ENCODE data around the gene ADCY6. TPM values are rescaled to one million over a fixed set of nuclear protein-coding genes. Genes with fewer than 3 reads are reported as not detected.

The ADCY6 gene
- total and polyA plus RNA-seq, 2 of the 4 experiments (the other 2 are of a cell fraction) = 18.5 to 34.4 TPM

DNA sequence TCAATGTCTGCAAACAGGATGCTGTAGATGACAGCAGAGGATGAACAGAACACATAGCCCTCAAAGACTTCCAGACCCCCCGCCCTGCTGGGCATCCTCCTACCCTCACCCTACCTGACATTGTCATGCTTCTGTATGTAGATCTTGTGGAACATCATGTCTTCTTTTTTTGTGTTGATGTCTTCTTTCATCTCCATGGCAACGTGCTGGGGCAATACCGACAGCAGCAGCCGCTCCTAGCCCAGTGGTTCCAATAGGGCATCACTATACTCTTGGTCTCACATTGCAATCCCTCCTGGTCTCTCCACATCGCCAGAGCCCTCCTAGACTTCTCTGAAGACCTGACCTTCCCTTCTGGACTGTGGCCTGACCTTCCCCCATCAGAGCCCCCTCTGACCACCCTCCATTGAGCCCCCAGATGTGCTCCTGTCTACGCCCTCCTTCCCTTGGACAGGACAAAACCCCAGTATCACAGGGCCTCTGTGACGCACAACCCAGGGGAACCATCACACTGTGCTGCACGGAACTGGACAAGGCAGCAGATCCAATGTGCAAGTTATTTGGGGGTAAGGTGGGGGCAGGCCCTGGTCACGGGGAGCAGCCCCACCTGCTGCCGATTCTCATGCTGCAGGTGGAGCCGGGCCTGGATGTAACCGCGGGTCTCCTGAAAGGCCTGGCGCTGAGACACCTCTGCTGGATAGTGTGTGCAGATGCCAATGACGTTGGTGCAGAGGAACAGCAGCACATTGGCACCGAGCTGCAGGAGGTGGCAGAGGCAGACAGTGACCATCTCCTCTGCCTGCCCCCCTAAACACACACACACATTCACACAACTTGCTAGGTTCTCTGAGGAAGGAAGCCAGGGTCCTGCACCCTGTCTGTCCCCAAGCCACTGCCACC is 11.1 kb downstream of the ADCY6 start:
- 90% methylated on average over 2 of the region's 16 CpGs; no CpG with 5 or more reads in 1 of the 2 experiments for WGBS, 2 experiments (ENCODE audit: extremely low coverage in 2 of 2, insufficient read length in 1 of 2)
- Histone ChIP-seq H3K27me3 (ENCODE audit: control insufficient read depth, insufficient read depth, low read length) (no peaks in the 10 kb centered on the region), H2AK5ac (ENCODE audit: low read depth, low read length) (no peak overlapping the region), H2AK9ac (replicated peaks; ENCODE audit: low read depth, low read length, poor library complexity) (no peak overlapping the region), H3K4me3 (ENCODE audit: insufficient read depth, low read depth, low read length) (no peak overlapping the region), H2BK120ac (ENCODE audit: low read depth, low read length) (no peak overlapping the region), H4K20me1 (ENCODE audit: insufficient read depth, low read length) (peaks cover 10% of the 10 kb centered on the region), H3K4ac (ENCODE audit: low read depth, low read length) (no peak overlapping the region), H3K9me1 (ENCODE audit: insufficient read depth, low read length) (peaks cover 13% of the 10 kb centered on the region; the same call in 1 of the 2 replicates), H3K79me1 (ENCODE audit: low read depth in 1 of 2, low read length in 2 of 2) (peaks cover 31 to 45% of the 10 kb centered on the region in 2 experiments), H3K56ac (ENCODE audit: extremely low read depth, insufficient read depth, low read length) (no peak overlapping the region), H3K36me3 (ENCODE audit: control insufficient read depth, insufficient read depth, low read length) (peaks cover 59% of the 10 kb centered on the region), H2AFZ (replicated peaks; ENCODE audit: low read length, poor library complexity) (no peak overlapping the region), H3K23ac (ENCODE audit: low read depth, low read length) (no peak overlapping the region), H4K91ac (ENCODE audit: insufficient read depth, low read depth, low read length) (no peak overlapping the region), H3K27ac (ENCODE audit: insufficient read depth, low read length) (no peak overlapping the region), H2BK5ac (ENCODE audit: low read depth, low read length, poor library complexity, severe bottlenecking) (no peak overlapping the region), H3K9me3 (ENCODE audit: control insufficient read depth, insufficient read depth, low read length) (no peaks in the 10 kb centered on the region), H3K18ac (ENCODE audit: low read depth, low read length) (no peak overlapping the region), H4K8ac (ENCODE audit: low read depth in 2 of 2, low read length in 2 of 2) (no peak overlapping the region), H3K4me2 (ENCODE audit: low read depth, low read length) (no peak overlapping the region), H4K5ac (ENCODE audit: low read depth, low read length) (no peak overlapping the region), H3K9ac (ENCODE audit: low read depth, low read length) (no peak overlapping the region), H3K4me1 (ENCODE audit: control insufficient read depth, insufficient read depth, low read length) (peaks cover 13% of the 10 kb centered on the region), H2BK15ac (ENCODE audit: low read depth, low read length) (no peak overlapping the region), H2BK20ac (ENCODE audit: low read depth, low read length) (no peak overlapping the region), H3K14ac (replicated peaks; ENCODE audit: low read depth, low read length) (no peak overlapping the region)
- no peak for TF ChIP-seq RFX5 (IDR thresholded peaks at IDR 0.05; ENCODE audit: low read depth, low read length)
- TF ChIP-seq NFE2L2 (IDR thresholded peaks at IDR 0.05; ENCODE audit: low read depth, low read length) = no peak
- TF ChIP-seq, protein P1, sequence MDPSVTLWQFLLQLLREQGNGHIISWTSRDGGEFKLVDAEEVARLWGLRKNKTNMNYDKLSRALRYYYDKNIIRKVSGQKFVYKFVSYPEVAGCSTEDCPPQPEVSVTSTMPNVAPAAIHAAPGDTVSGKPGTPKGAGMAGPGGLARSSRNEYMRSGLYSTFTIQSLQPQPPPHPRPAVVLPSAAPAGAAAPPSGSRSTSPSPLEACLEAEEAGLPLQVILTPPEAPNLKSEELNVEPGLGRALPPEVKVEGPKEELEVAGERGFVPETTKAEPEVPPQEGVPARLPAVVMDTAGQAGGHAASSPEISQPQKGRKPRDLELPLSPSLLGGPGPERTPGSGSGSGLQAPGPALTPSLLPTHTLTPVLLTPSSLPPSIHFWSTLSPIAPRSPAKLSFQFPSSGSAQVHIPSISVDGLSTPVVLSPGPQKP (IDR thresholded peaks at IDR 0.05; ENCODE audit: borderline replicate concordance, low read depth, low read length) = no peak
- no peak for TF ChIP-seq RAD21 (IDR thresholded peaks at IDR 0.05; ENCODE audit: low read length)
- TF ChIP-seq BHLHE40 (IDR thresholded peaks at IDR 0.05; ENCODE audit: low read depth, low read length) = no peak
- no peak for TF ChIP-seq RCOR1 (IDR thresholded peaks at IDR 0.05; ENCODE audit: insufficient replicate concordance, low read length)
- no peak for TF ChIP-seq MXI1 (IDR thresholded peaks at IDR 0.05; ENCODE audit: borderline replicate concordance, low read depth, low read length)
- TF ChIP-seq SMC3 (IDR thresholded peaks at IDR 0.05; ENCODE audit: low read depth, low read length) = no peak
- TF ChIP-seq MAZ (IDR thresholded peaks at IDR 0.05; ENCODE audit: borderline replicate concordance, low read depth, low read length) = no peak
- TF ChIP-seq CHD1 (IDR thresholded peaks at IDR 0.05; ENCODE audit: low read depth, low read length) = no peak
- TF ChIP-seq, protein P2, sequence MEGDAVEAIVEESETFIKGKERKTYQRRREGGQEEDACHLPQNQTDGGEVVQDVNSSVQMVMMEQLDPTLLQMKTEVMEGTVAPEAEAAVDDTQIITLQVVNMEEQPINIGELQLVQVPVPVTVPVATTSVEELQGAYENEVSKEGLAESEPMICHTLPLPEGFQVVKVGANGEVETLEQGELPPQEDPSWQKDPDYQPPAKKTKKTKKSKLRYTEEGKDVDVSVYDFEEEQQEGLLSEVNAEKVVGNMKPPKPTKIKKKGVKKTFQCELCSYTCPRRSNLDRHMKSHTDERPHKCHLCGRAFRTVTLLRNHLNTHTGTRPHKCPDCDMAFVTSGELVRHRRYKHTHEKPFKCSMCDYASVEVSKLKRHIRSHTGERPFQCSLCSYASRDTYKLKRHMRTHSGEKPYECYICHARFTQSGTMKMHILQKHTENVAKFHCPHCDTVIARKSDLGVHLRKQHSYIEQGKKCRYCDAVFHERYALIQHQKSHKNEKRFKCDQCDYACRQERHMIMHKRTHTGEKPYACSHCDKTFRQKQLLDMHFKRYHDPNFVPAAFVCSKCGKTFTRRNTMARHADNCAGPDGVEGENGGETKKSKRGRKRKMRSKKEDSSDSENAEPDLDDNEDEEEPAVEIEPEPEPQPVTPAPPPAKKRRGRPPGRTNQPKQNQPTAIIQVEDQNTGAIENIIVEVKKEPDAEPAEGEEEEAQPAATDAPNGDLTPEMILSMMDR (conservative IDR thresholded peaks at IDR 0.05; ENCODE audit: low read depth, low read length) = no peak
- ChIA-PET CTCF (no interaction called here), POLR2A (ENCODE audit: unreplicated experiment) (no interaction called here)
- ATAC-seq (ENCODE audit: low read depth) (no peak), DNase-seq (no peak)
- in situ Hi-C loops (cut with MboI; ENCODE audit: low sequenced_read_pairs) = loop anchor here (25.0 kb wide), 1 partner anchor 240 kb away; the partner anchor contains the start of gene OR8S1
- intact Hi-C loops (cut with micrococcal nuclease) = no loop called here
- dilution Hi-C loops (cut with HindIII; ENCODE audit: low sequenced_read_pairs, unreplicated experiment) = no loop called here
- no TSS peak for BruUV-seq (replicated peaks)

Data from IMR-90 (cell line).